DND-41 (cell line): ENCODE results near the gene MAP3K14.
A peak's percentile ranks its signal among the peaks of the same experiment; 100 is the strongest.

Experiments
- ATAC-seq: fragments of 200-7000 bp; cut with Tn5 transposase; 3 replicates; pipeline ENCODE4 v1.9.1; 2021; ENCODE audit warnings: low read depth; ENCODE audit not compliant: insufficient read depth
- DNase-seq: peaks from one replicate; pipeline ENCODE4 v3.0.0-alpha.2; 2020
- H2AFZ ChIP-seq: 2 replicates; pipeline ENCODE4 v1.6.0; 2012; ENCODE audit warnings: low read depth, low read length
- H3K27ac ChIP-seq: 2 replicates; pipeline ENCODE4 v1.5.1; 2012; ENCODE audit warnings: low read length, inconsistent platforms
- H3K27me3 ChIP-seq: fragments of 200-600 bp; sonication (generic); 2 replicates; pipeline ENCODE4 v1.6.0; 2012; ENCODE audit warnings: low read length, mild to moderate bottlenecking, inconsistent platforms; ENCODE audit not compliant: insufficient read depth, poor library complexity
- H3K36me3 ChIP-seq: 2 replicates; pipeline ENCODE4 v1.5.1; 2012; ENCODE audit warnings: low read length, inconsistent platforms; ENCODE audit not compliant: insufficient read depth
- H3K4me1 ChIP-seq: 2 replicates; pipeline ENCODE4 v1.5.1; 2012; ENCODE audit warnings: mild to moderate bottlenecking, low read length; ENCODE audit not compliant: insufficient read depth
- H3K4me2 ChIP-seq: 2 replicates; pipeline ENCODE4 v1.6.0; 2012; ENCODE audit warnings: mild to moderate bottlenecking, moderate library complexity, low read length, inconsistent platforms; ENCODE audit not compliant: insufficient read depth
- H3K4me3 ChIP-seq, 2 experiments: fragments of 200-600 bp in 1 of 2; shearing (Covaris generic) in 1 of 2; 2 replicates each; pipeline ENCODE4 v1.5.1; 2012 to 2016; ENCODE audit warnings: inconsistent platforms in 2 of 2, low read length in 2 of 2, mild to moderate bottlenecking in 2 of 2, low read depth in 1 of 2, moderate library complexity in 1 of 2
- H3K79me2 ChIP-seq: 2 replicates; pipeline ENCODE4 v1.6.0; 2012; ENCODE audit warnings: low read length, inconsistent platforms; ENCODE audit not compliant: insufficient read depth
- H3K9ac ChIP-seq: 2 replicates; pipeline ENCODE4 v1.6.0; 2012; ENCODE audit warnings: low read depth, mild to moderate bottlenecking, inconsistent platforms, low read length, moderate library complexity
- H3K9me3 ChIP-seq: 2 replicates; pipeline ENCODE4 v1.5.1; 2012; ENCODE audit warnings: low read length, moderate library complexity, mild to moderate bottlenecking, inconsistent platforms; ENCODE audit not compliant: insufficient read depth, severe bottlenecking
- H4K20me1 ChIP-seq: 2 replicates; pipeline ENCODE4 v1.6.0; 2012; ENCODE audit warnings: low read length; ENCODE audit not compliant: insufficient read depth
- CTCF ChIP-seq: IDR thresholded peaks from 2 replicates; pipeline ENCODE4 v1.5.1; 2012; ENCODE audit warnings: borderline replicate concordance, low read length, moderate library complexity, mild to moderate bottlenecking; ENCODE audit not compliant: poor library complexity, severe bottlenecking; ENCODE audit errors: extremely low read depth
- EZH2 ChIP-seq: IDR thresholded peaks from 3 replicates; pipeline ENCODE4 v1.6.1; 2012; ENCODE audit warnings: borderline replicate concordance, low read depth, mild to moderate bottlenecking, moderate library complexity, low read length, inconsistent platforms; ENCODE audit not compliant: severe bottlenecking

The MAP3K14 gene

GRCh38 chr17:45315648-45316433 is 979 bp downstream of the MAP3K14 start:
- DNase-seq (no peak), ATAC-seq (no peak)
- Histone ChIP-seq H2AFZ (peak overlapping the region; percentile 60), H3K27ac (peak overlapping the region; percentile 69), H3K4me1 (peaks cover 70% of the 10 kb centered on the region), H3K79me2 (peaks cover 58% of the 10 kb centered on the region), H4K20me1 (peaks cover 3% of the 10 kb centered on the region; the same call in 1 of the 2 replicates), H3K4me3 (peak overlapping the region; percentile 49 to 71), H3K27me3 (no peaks in the 10 kb centered on the region), H3K4me2 (peak overlapping the region; percentile 74), H3K36me3 (peaks cover 12% of the 10 kb centered on the region), H3K9me3 (no peaks in the 10 kb centered on the region), H3K9ac (peak overlapping the region; percentile 82)
- no peak for TF ChIP-seq EZH2

GRCh38 chr17:45314741-45315647 is 1.8 kb downstream of the MAP3K14 start:
- no peaks in the 10 kb centered on the region for H3K27me3 ChIP-seq
- peaks cover 18% of the 10 kb centered on the region for H3K36me3 ChIP-seq
- peaks cover 3% of the 10 kb centered on the region; the same call in 1 of the 2 replicates for H4K20me1 ChIP-seq
- H3K9me3 ChIP-seq: no peaks in the 10 kb centered on the region
- no peak overlapping the region for H2AFZ ChIP-seq
- peak overlapping the region; percentile 57 for H3K27ac ChIP-seq
- TF ChIP-seq EZH2 (no peak), CTCF (no peak)
- peak overlapping the region in 1 of 2 experiments; percentile 71; a peak in 3 of 4 replicates for H3K4me3 ChIP-seq
- peak overlapping the region; percentile 74 for H3K4me2 ChIP-seq
- peaks cover 67% of the 10 kb centered on the region for H3K4me1 ChIP-seq
- ATAC-seq (no peak), DNase-seq (no peak)
- peaks cover 65% of the 10 kb centered on the region for H3K79me2 ChIP-seq
- peak overlapping the region; percentile 82 for H3K9ac ChIP-seq

GRCh38 chr17:45313996-45314740 is 2.7 kb downstream of the MAP3K14 start:
- Histone ChIP-seq H3K4me1 (peaks cover 67% of the 10 kb centered on the region), H3K27me3 (no peaks in the 10 kb centered on the region), H3K4me2 (peak overlapping the region; percentile 74), H4K20me1 (peaks cover 7% of the 10 kb centered on the region; the same call in 1 of the 2 replicates), H3K4me3 (peak overlapping the region in 1 of 2 experiments; percentile 71; a peak in 2 of 4 replicates), H3K9me3 (no peaks in the 10 kb centered on the region), H3K27ac (peak overlapping the region; percentile 57), H3K36me3 (peaks cover 22% of the 10 kb centered on the region), H3K79me2 (peaks cover 73% of the 10 kb centered on the region), H3K9ac (peak overlapping the region; percentile 82), H2AFZ (no peak overlapping the region)
- ATAC-seq (no peak), DNase-seq (no peak)
- TF ChIP-seq CTCF (no peak), EZH2 (no peak)
